ENCODE measurements around the gene CD82. TPM values are rescaled to one million over a fixed set of nuclear protein-coding genes. Genes with fewer than 3 reads are reported as not detected.

CD82 gene
- polyA plus RNA-seq, 3 donors: 40.8 to 89.0 (median 43.0) TPM

DNA sequence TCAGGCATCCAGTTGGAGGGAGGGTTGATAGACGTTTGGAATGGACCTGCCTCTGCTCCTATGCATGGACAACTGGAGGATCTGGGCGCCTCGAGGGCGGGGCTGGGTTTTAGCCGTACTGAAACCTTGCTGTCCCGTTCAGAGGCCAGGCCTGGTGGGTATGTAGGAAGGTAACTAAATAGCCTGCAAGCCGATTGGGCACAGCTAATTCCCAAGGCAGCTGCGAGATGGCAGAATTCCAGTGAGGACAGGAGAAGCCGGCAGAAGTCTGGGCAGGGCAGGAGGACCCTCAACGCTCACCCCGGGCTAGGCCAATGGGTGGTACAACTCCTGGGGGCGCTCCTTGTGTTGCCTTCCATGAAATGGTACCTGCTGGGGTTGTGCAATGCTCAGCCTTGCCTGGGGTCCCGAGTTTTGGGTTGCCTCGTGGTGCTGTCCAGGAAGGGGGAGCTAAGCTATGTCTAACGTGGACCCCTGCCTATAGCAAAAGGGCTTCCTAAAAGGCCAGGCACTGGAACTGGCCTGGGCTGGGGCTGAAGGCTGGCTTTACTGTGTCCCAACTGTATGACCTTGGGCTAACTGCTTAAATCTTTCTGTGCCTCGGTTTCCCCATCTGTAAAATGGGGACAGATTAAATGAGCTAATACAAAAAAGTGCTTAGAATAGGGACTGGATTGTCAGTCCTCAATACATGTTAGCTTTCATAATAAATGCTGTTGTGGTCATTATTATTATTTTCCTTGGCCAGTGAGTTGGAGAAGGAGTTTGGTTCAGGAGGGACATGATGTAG lies 30.1 kb upstream of the CD82 start:
- Mint-ChIP-seq H3K4me3 (no peak overlapping the region), H3K9me3 (no peaks in the 10 kb centered on the region), H3K27me3 (ENCODE audit: low read depth in 3 of 3) (peaks cover 0 to 9% (median 6%) of the 10 kb centered on the region in 3 donors), H3K4me1 (peaks cover 15% of the 10 kb centered on the region), H3K27ac (peak overlapping the region in 1 of 7 donors; percentile 40), H3K36me3 (no peaks in the 10 kb centered on the region)
- H2AFZ ChIP-seq (ENCODE audit: insufficient read depth, low read depth, low read length, poor library complexity, severe bottlenecking): no peak overlapping the region
- no peaks in the 10 kb centered on the region for H3K79me2 ChIP-seq (ENCODE audit: insufficient read depth, low read length)
- H3K4me3 ChIP-seq (replicated peaks in 1 of 3; ENCODE audit: low read depth in 2 of 3, low read length in 3 of 3): no peak overlapping the region
- no peaks in the 10 kb centered on the region for H3K9me3 ChIP-seq (replicated peaks in 1 of 2; ENCODE audit: control insufficient read depth in 1 of 2, insufficient read depth in 1 of 2, low read length in 2 of 2)
- no peak overlapping the region for H3K9ac ChIP-seq (ENCODE audit: insufficient read depth, low read length, poor library complexity, severe bottlenecking)
- intact Hi-C loops (cut with micrococcal nuclease): loop anchor here in 1 of 2 donors (10.0 kb wide), 1 partner anchor 441 kb away; the partner anchor contains the start of gene EXT2
- H4K20me1 ChIP-seq (ENCODE audit: insufficient read depth, low read length): no peaks in the 10 kb centered on the region
- H3K27ac ChIP-seq (ENCODE audit: low read depth in 1 of 2, low read length in 2 of 2): no peak overlapping the region
- H3K27me3 ChIP-seq (ENCODE audit: control insufficient read depth in 2 of 2, insufficient read depth in 2 of 2, low read length in 2 of 2): no peaks in the 10 kb centered on the region
- H3K4me1 ChIP-seq (ENCODE audit: control insufficient read depth in 1 of 2, insufficient read depth in 2 of 2, low read length in 2 of 2): peaks cover 4 to 10% of the 10 kb centered on the region in 2 donors
- 87% methylated on average over 15 of the region's 16 CpGs for WGBS (ENCODE audit: insufficient coverage)
- TF ChIP-seq, protein P1, sequence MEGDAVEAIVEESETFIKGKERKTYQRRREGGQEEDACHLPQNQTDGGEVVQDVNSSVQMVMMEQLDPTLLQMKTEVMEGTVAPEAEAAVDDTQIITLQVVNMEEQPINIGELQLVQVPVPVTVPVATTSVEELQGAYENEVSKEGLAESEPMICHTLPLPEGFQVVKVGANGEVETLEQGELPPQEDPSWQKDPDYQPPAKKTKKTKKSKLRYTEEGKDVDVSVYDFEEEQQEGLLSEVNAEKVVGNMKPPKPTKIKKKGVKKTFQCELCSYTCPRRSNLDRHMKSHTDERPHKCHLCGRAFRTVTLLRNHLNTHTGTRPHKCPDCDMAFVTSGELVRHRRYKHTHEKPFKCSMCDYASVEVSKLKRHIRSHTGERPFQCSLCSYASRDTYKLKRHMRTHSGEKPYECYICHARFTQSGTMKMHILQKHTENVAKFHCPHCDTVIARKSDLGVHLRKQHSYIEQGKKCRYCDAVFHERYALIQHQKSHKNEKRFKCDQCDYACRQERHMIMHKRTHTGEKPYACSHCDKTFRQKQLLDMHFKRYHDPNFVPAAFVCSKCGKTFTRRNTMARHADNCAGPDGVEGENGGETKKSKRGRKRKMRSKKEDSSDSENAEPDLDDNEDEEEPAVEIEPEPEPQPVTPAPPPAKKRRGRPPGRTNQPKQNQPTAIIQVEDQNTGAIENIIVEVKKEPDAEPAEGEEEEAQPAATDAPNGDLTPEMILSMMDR (IDR thresholded peaks at IDR 0.05): no peak
- no peaks in the 10 kb centered on the region for H3K36me3 ChIP-seq (replicated peaks in 1 of 2; ENCODE audit: control insufficient read depth in 1 of 2, insufficient read depth in 2 of 2, low read length in 2 of 2)
- no peak overlapping the region for H3K4me2 ChIP-seq (replicated peaks; ENCODE audit: extremely low read depth, low read length, poor library complexity, severe bottlenecking)
- DNase-seq: no peak

DNA sequence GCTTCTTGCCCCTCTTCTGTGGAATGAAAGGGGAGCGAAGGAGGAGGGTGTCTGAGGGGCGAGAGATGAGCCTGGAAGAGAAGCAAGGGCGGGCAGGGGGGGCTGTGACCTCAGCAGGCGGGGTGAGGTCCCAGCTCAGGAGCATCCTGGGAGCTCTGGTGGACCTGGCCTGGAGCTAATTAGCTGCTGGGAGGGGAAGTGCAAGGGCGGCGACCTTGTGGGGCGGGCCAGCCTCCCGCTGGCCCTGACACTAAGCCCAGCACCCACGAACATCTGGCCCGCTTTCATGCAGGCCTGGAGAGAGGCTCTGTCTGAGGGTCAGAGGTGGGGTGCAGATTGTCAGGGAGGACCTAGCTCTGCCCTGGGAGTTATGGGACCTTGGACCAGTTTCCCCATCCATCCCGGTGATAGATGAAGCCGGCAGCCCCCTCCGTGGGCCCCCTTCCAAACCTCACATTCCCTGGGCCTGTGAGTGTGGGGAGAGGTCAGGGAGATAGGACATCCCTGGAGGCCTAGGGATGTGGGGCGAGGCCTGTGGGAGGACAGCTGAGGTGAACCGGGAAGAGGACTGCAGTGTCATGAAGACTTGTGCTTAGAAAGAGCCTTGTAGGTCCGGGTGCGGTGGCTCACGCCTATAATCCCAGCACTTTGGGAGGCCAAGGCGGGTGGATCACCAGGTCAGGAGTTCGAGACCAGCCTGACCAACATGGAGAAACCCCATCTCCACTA lies 28.5 kb upstream of the CD82 start:
- no peak overlapping the region for H3K27ac ChIP-seq (ENCODE audit: low read depth in 1 of 2, low read length in 2 of 2)
- no peak overlapping the region for H3K27ac Mint-ChIP-seq
- H3K4me3 Mint-ChIP-seq: no peak overlapping the region
- no peak overlapping the region for H2AFZ ChIP-seq (ENCODE audit: insufficient read depth, low read depth, low read length, poor library complexity, severe bottlenecking)
- H3K9me3 ChIP-seq (replicated peaks in 1 of 2; ENCODE audit: control insufficient read depth in 1 of 2, insufficient read depth in 1 of 2, low read length in 2 of 2): no peaks in the 10 kb centered on the region
- no peaks in the 10 kb centered on the region for H4K20me1 ChIP-seq (ENCODE audit: insufficient read depth, low read length)
- no peak overlapping the region for H3K9ac ChIP-seq (ENCODE audit: insufficient read depth, low read length, poor library complexity, severe bottlenecking)
- no peaks in the 10 kb centered on the region for H3K9me3 Mint-ChIP-seq
- intact Hi-C loops (cut with micrococcal nuclease): loop anchor here in 1 of 2 donors (10.0 kb wide), 1 partner anchor 442 kb away; the partner anchor contains the start of gene EXT2
- H3K36me3 Mint-ChIP-seq: no peaks in the 10 kb centered on the region
- H3K4me1 ChIP-seq (ENCODE audit: control insufficient read depth in 1 of 2, insufficient read depth in 2 of 2, low read length in 2 of 2): no peaks in the 10 kb centered on the region
- H3K27me3 ChIP-seq (ENCODE audit: control insufficient read depth in 2 of 2, insufficient read depth in 2 of 2, low read length in 2 of 2): no peaks in the 10 kb centered on the region
- no peak for DNase-seq
- WGBS (ENCODE audit: insufficient coverage): 92% methylated on average over 11 of the region's 20 CpGs
- H3K79me2 ChIP-seq (ENCODE audit: insufficient read depth, low read length): no peaks in the 10 kb centered on the region
- H3K36me3 ChIP-seq (replicated peaks in 1 of 2; ENCODE audit: control insufficient read depth in 1 of 2, insufficient read depth in 2 of 2, low read length in 2 of 2): no peaks in the 10 kb centered on the region
- TF ChIP-seq, protein P1 (IDR thresholded peaks at IDR 0.05): no peak
- no peak overlapping the region for H3K4me2 ChIP-seq (replicated peaks; ENCODE audit: extremely low read depth, low read length, poor library complexity, severe bottlenecking)
- H3K4me3 ChIP-seq (replicated peaks in 1 of 3; ENCODE audit: low read depth in 2 of 3, low read length in 3 of 3): no peak overlapping the region
- peaks cover 4% of the 10 kb centered on the region for H3K4me1 Mint-ChIP-seq
- peaks cover 0 to 9% (median 6%) of the 10 kb centered on the region in 3 donors for H3K27me3 Mint-ChIP-seq (ENCODE audit: low read depth in 3 of 3)

All from CD14-positive monocyte (primary cell).